ENCODE measurements around the gene PIEZO2.

DNA sequence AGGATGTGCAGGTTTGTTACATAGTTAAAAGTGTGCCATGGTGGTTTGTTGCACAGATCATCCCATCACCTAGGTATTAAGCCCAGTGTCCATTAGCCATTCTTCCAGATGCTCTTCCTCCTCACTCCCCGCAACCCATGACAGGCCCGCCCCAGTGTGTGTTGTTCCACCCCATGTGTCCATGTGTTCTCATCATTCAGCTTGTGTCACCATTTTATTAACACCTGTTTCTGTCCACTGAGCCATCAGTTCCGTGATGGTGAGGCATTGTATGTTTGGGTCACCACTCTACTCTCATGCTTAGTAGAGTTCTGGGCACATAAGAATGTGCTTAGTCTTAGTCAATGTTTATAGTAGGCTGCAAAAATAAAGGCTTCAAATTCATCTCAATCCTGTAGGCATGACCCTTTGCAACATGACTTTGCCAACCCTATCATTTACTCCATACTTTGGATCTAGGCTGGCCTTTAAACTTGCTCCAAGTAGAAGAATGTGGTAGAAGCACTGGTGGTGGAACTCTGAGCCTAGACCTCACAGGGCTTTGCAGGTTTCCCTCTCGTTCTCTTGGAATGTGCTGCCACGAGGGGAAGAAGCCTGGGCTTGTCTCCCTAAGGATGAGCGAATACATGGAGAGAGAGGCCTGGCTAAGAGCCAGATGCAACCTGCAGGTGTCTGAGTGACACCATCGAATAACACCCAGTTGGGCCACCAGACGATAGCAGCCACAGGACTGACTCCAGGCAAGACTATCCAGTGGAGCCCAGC, 462.0 kb downstream of the PIEZO2 start:
- TF ChIP-seq, protein P1, sequence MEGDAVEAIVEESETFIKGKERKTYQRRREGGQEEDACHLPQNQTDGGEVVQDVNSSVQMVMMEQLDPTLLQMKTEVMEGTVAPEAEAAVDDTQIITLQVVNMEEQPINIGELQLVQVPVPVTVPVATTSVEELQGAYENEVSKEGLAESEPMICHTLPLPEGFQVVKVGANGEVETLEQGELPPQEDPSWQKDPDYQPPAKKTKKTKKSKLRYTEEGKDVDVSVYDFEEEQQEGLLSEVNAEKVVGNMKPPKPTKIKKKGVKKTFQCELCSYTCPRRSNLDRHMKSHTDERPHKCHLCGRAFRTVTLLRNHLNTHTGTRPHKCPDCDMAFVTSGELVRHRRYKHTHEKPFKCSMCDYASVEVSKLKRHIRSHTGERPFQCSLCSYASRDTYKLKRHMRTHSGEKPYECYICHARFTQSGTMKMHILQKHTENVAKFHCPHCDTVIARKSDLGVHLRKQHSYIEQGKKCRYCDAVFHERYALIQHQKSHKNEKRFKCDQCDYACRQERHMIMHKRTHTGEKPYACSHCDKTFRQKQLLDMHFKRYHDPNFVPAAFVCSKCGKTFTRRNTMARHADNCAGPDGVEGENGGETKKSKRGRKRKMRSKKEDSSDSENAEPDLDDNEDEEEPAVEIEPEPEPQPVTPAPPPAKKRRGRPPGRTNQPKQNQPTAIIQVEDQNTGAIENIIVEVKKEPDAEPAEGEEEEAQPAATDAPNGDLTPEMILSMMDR (IDR thresholded peaks at IDR 0.05; ENCODE audit: insufficient read depth, low read length, poor library complexity, severe bottlenecking), result no peak
- TF ChIP-seq EZH2phosphoT487 (conservative IDR thresholded peaks at IDR 0.05; ENCODE audit: low read length), result no peak

Measured in SU-DHL-6 (cell line).